Activated B cell treated with CpG ODN at 0.5 μM for 24 hours (primary cell): ENCODE measurements around the gene PROX2. TPM values are rescaled to one million over a fixed set of nuclear protein-coding genes. Genes with fewer than 3 reads are reported as not detected.

ENCODE experiments used
- ATAC-seq: fragments of 200-7000 bp; cut with Tn5 transposase; one replicate; pipeline ENCODE4 v1.10.0; 2021; ENCODE audit warnings: low read depth, mild to moderate bottlenecking, moderate library complexity
- CTCF ChIA-PET: fragments of 350-600 bp; sonication (Branson Sonifier 250); formaldehyde crosslinking; loops from one replicate; lab custom pipeline; 2021; ENCODE audit warnings: antibody characterized with exemption; lab: Charles Lee
- POLR2A ChIA-PET: fragments of 350-600 bp; sonication (Branson Sonifier 250); formaldehyde crosslinking; loops from one replicate; lab custom pipeline; 2021; ENCODE audit warnings: antibody characterized with exemption; lab: Charles Lee
- DNase-seq: peaks from one replicate; pipeline ENCODE4 v3.0.0; 2022
- H3K27ac Mint-ChIP-seq: one replicate; pipeline ENCODE4 v1.8.0; 2020; ENCODE audit warnings: mixed read lengths
- H3K27me3 Mint-ChIP-seq: one replicate; pipeline ENCODE4 v1.8.0; 2021; ENCODE audit warnings: mixed read lengths
- H3K36me3 Mint-ChIP-seq: one replicate; pipeline ENCODE4 v1.8.0; 2021; ENCODE audit warnings: low read depth, mixed read lengths
- H3K4me1 Mint-ChIP-seq: one replicate; pipeline ENCODE4 v1.8.0; 2021; ENCODE audit warnings: mixed read lengths
- H3K4me3 Mint-ChIP-seq: one replicate; pipeline ENCODE4 v1.8.0; 2020; ENCODE audit warnings: mild to moderate bottlenecking, mixed read lengths
- H3K9me3 Mint-ChIP-seq: one replicate; pipeline ENCODE4 v1.8.0; 2020; ENCODE audit warnings: mixed read lengths
- CTCF ChIP-seq: fragments of 200-600 bp; IDR thresholded peaks from one replicate; pipeline ENCODE4 v1.8.0; 2022; ENCODE audit warnings: antibody characterized with exemption, mild to moderate bottlenecking
- intact Hi-C: fragments of 100-400 bp; cut with micrococcal nuclease; formaldehyde crosslinking; loops from one replicate; pipeline ENCODE4 v1.15.1; 2024
- total RNA-seq: library from RNA; stranded (reverse); gene quantifications from 2 replicates; pipeline ENCODE4 v1.2.3, GENCODE V29; 2022

The PROX2 gene
- total RNA-seq, 1 donor from 2014 or later: not detected

DNA sequence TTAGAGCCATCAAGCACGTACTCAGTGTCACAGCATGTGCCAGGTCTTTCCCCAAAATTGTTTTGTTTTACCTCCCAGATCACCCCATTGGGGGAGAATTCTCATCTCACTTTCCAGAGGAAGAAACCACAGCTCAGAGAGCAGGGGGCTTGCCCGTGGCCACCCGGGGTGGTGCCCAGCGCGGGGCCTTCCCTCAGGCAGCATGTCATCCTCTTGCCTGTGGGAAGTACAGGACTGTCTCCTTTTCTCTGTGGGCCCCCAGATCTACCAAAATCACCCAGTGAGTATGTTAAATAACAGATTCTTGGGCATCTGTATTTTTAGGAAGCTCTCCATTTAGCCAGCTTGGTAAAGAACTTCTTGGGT, 41.2 kb upstream of the PROX2 start:
- ChIA-PET CTCF (interaction anchor here (1.3 to 1.7 kb wide), 3 partner anchors 11 to 171 kb away, joined by 4 to 8 read pairs (median 4); no protein-coding TSS in a partner anchor), POLR2A (interaction anchor here (0.6 kb wide), 1 partner anchor 163 kb away, joined by 7 read pairs; no protein-coding TSS in a partner anchor)
- no peaks in the 10 kb centered on the region for H3K36me3 Mint-ChIP-seq
- no peak overlapping the region for H3K4me3 Mint-ChIP-seq
- ATAC-seq (no peak), DNase-seq (no peak)
- intact Hi-C loops: no loop called here
- H3K27me3 Mint-ChIP-seq: no peaks in the 10 kb centered on the region
- no peaks in the 10 kb centered on the region for H3K9me3 Mint-ChIP-seq
- H3K27ac Mint-ChIP-seq: no peak overlapping the region
- H3K4me1 Mint-ChIP-seq: peaks cover under 1% of the 10 kb centered on the region
- no peak for TF ChIP-seq CTCF

DNA sequence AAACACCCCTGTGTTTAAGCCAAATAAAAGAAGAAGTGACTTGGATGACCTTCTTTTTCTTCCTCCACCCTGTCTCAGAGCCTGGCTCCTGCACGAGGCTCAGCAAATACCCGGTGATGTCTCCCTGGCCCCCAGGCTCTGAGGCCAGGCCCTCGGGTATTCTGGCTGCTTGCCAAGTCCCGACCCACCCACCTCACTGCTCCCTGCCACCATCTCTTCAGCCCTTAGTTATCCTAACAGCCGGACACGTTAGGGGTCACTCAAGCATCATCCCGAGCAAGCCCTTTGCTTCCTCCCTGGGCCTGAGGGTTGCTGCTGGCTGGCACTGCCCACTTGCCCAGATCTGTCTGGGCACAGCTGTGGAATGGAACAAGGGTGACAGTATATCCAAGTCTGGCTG, 39.9 kb upstream of the PROX2 start:
- Mint-ChIP-seq H3K4me1 (no peaks in the 10 kb centered on the region), H3K27ac (no peak overlapping the region), H3K9me3 (no peaks in the 10 kb centered on the region), H3K27me3 (no peaks in the 10 kb centered on the region), H3K4me3 (no peak overlapping the region), H3K36me3 (no peaks in the 10 kb centered on the region)
- ATAC-seq: no peak
- CTCF ChIA-PET: interaction anchor here (1.4 kb wide), 1 partner anchor 55 kb away, joined by 4 read pairs; no protein-coding TSS in a partner anchor
- intact Hi-C loops: no loop called here
- DNase-seq: no peak
- POLR2A ChIA-PET: no interaction called here
- no peak for TF ChIP-seq CTCF

DNA sequence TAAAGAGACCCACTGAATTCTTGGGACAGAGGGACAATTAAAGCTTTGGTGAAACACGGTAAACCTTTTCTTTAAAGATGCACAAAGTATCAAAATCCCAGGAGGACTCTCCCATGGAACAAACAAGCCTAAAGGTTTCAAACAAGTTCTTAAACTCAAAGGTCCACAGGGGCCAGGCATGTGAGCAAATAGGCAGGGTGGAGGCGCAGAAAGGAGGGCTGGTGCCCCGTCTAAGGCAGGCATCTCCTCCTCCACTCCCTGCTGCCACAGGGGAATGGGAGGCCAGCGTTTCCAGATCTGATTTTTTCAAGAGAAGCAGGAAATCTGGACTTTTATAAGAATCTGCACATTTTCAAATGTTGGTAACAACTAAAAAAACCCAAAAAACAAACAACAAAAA, 39.5 kb upstream of the PROX2 start:
- no peak for ATAC-seq
- H3K27me3 Mint-ChIP-seq: no peaks in the 10 kb centered on the region
- H3K4me1 Mint-ChIP-seq: no peaks in the 10 kb centered on the region
- DNase-seq: no peak
- no peak overlapping the region for H3K27ac Mint-ChIP-seq
- CTCF ChIA-PET: no interaction called here
- H3K36me3 Mint-ChIP-seq: no peaks in the 10 kb centered on the region
- TF ChIP-seq CTCF: no peak
- POLR2A ChIA-PET: no interaction called here
- intact Hi-C loops: no loop called here
- H3K9me3 Mint-ChIP-seq: no peaks in the 10 kb centered on the region
- H3K4me3 Mint-ChIP-seq: no peak overlapping the region

GRCh38 chr14:74913986-74914573, 38.1 kb upstream of the PROX2 start:
- DNase-seq: no peak
- POLR2A ChIA-PET: no interaction called here
- Mint-ChIP-seq H3K36me3 (no peaks in the 10 kb centered on the region), H3K27ac (no peak overlapping the region), H3K9me3 (no peaks in the 10 kb centered on the region), H3K4me1 (no peaks in the 10 kb centered on the region), H3K27me3 (no peaks in the 10 kb centered on the region), H3K4me3 (no peak overlapping the region)
- intact Hi-C loops: loop anchor here (1.0 kb wide), 2 partner anchors 88 to 174 kb away; partner anchors contain the start of gene EIF2B2
- no peak for TF ChIP-seq CTCF
- CTCF ChIA-PET: no interaction called here
- peak; percentile 50 for ATAC-seq

DNA sequence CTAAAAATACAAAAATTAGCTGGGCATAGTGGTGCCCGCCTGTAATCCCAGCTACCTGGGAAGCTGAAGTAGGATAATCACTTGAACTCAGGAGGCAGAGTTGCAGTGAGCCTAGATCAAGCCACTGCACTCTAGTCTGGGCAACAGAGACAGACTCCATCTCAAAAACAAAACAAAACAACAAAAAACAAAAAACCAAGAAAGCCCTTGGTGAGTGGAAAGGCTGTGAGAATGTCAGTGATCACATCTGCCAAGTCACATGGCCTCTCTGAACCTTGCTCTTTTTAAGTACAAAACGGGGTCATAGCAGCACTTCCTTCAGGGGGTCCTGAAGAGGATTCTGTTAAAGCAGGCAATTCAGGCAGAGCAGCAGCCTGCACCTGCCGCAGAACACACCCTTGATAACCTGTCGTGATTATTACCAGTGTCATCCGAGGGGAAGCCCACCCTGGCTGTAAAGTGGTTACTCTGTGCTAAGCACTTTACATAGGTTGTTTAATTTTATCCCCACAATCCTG, 37.5 kb upstream of the PROX2 start:
- no peaks in the 10 kb centered on the region for H3K9me3 Mint-ChIP-seq
- TF ChIP-seq CTCF: no peak
- no peaks in the 10 kb centered on the region for H3K4me1 Mint-ChIP-seq
- CTCF ChIA-PET: interaction anchor here (1.3 kb wide), 1 partner anchor 175 kb away, joined by 4 read pairs; no protein-coding TSS in a partner anchor
- ATAC-seq (no peak), DNase-seq (no peak)
- H3K27me3 Mint-ChIP-seq: no peaks in the 10 kb centered on the region
- no peak overlapping the region for H3K4me3 Mint-ChIP-seq
- intact Hi-C loops: no loop called here
- POLR2A ChIA-PET: no interaction called here
- H3K27ac Mint-ChIP-seq: no peak overlapping the region
- H3K36me3 Mint-ChIP-seq: no peaks in the 10 kb centered on the region
